Measurements from ENCODE around the gene ZNF683.
A peak's percentile ranks its signal among the peaks of the same experiment; 100 is the strongest.

The ZNF683 gene

DNA sequence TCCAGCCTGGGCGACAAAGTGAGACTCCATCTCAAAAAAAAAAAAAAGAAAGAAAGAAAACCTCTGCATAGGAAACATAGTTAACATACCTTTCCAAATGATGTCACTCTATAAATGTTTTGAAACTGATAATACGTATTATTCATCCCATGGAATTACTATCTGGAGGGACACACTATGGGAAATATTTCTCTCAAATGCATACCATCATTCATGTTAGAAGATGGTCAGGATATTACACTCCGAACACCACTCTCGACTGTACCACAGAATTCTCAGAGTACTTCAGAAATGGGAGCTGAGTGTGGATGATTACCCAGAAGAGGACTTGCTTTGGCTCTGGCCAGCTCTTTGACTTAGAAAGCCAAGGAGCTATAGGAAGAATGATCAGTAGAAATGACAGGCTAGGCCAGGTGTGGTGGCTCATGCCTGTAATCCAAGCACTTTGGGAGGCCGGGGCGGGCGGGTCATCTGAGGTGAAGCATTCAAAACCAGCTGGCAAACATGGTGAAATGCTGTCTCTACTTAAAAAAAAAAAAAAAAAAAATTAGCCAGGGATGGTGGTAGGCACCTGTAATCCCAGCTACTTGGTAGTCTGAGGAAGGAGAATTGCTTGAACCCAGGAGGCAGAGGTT, 32.8 kb upstream of the ZNF683 start:
- no peak for TF ChIP-seq ZNF221 (tag by site-specific recombination; IDR thresholded peaks at IDR 0.05; ENCODE audit: borderline replicate concordance)
- TF ChIP-seq, protein P1, sequence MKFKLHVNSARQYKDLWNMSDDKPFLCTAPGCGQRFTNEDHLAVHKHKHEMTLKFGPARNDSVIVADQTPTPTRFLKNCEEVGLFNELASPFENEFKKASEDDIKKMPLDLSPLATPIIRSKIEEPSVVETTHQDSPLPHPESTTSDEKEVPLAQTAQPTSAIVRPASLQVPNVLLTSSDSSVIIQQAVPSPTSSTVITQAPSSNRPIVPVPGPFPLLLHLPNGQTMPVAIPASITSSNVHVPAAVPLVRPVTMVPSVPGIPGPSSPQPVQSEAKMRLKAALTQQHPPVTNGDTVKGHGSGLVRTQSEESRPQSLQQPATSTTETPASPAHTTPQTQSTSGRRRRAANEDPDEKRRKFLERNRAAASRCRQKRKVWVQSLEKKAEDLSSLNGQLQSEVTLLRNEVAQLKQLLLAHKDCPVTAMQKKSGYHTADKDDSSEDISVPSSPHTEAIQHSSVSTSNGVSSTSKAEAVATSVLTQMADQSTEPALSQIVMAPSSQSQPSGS (tag by site-specific recombination; IDR thresholded peaks at IDR 0.05; ENCODE audit: low read depth): peak; percentile 49; the same call in 1 of the 2 replicates
- no peaks in the 10 kb centered on the region for H3K4me1 ChIP-seq (ENCODE audit: control insufficient read depth, insufficient read depth, low read length)
- CTCF ChIA-PET: interaction anchor here (0.7 to 4.8 kb wide), 7 partner anchors 10 to 364 kb away, joined by 3 to 39 read pairs (median 5); no protein-coding TSS in a partner anchor
- H3K4me3 ChIP-seq (ENCODE audit: low read depth, low read length): no peak overlapping the region
- no peaks in the 10 kb centered on the region for H3K36me3 ChIP-seq (ENCODE audit: control insufficient read depth in 2 of 2, insufficient read depth in 1 of 2, low read length in 2 of 2)
- no peak overlapping the region for H3K27ac ChIP-seq (ENCODE audit: extremely low read depth, low read depth, low read length)
- POLR2A ChIA-PET: interaction anchor here (0.6 to 1.3 kb wide), 3 partner anchors 27 to 241 kb away, joined by 3 to 6 read pairs (median 6); partner anchors contain the start of genes CEP85 and DHDDS
- H3K9me3 ChIP-seq (ENCODE audit: control insufficient read depth, insufficient read depth, low read depth, low read length): no peaks in the 10 kb centered on the region

DNA sequence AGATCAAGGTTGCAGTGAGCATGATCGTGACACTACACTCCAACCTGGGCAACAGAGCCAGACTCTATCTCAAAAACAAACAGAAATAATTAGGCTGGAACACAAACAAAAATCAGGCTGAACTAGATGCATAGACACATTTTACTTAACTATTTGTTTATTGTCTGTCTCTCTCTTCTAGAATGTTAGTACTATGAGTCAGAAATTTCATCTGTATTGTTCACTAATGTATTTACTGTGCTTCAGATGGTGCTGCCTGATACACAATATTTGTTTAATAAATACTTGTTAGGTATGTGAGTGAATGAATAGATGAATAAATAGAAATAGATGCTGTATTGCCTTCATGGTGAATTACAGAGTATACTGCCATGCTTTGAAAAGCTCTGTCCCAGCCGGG, 32.1 kb upstream of the ZNF683 start:
- no peaks in the 10 kb centered on the region for H3K9me3 ChIP-seq (ENCODE audit: control insufficient read depth, insufficient read depth, low read depth, low read length)
- TF ChIP-seq, protein P2, sequence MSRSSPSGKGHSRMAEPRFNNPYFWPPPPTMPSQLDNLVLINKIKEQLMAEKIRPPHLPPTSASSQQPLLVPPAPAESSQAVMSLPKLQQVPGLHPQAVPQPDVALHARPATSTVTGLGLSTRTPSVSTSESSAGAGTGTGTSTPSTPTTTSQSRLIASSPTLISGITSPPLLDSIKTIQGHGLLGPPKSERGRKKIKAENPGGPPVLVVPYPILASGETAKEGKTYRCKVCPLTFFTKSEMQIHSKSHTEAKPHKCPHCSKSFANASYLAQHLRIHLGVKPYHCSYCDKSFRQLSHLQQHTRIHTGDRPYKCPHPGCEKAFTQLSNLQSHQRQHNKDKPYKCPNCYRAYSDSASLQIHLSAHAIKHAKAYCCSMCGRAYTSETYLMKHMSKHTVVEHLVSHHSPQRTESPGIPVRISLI (tag by site-specific recombination; IDR thresholded peaks at IDR 0.05): no peak
- TF ChIP-seq SP3 (tag by site-specific recombination; IDR thresholded peaks at IDR 0.05): no peak
- no peak for TF ChIP-seq ZNF707 (tag by site-specific recombination; IDR thresholded peaks at IDR 0.05)
- TF ChIP-seq YY1 (tag by site-specific recombination; IDR thresholded peaks at IDR 0.05): no peak
- TF ChIP-seq KLF8 (tag by site-specific recombination; IDR thresholded peaks at IDR 0.05): no peak
- TF ChIP-seq ZNF624 (tag by site-specific recombination; IDR thresholded peaks at IDR 0.05): no peak
- no peak for TF ChIP-seq ZNF48 (tag by site-specific recombination; IDR thresholded peaks at IDR 0.05)
- TF ChIP-seq, protein P3, sequence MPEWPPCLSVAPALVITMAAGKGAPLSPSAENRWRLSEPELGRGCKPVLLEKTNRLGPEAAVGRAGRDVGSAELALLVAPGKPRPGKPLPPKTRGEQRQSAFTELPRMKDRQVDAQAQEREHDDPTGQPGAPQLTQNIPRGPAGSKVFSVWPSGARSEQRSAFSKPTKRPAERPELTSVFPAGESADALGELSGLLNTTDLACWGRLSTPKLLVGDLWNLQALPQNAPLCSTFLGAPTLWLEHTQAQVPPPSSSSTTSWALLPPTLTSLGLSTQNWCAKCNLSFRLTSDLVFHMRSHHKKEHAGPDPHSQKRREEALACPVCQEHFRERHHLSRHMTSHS (tag by site-specific recombination; IDR thresholded peaks at IDR 0.05): no peak
- TF ChIP-seq ZNF830 (tag by site-specific recombination; IDR thresholded peaks at IDR 0.05; ENCODE audit: low read depth): no peak
- H3K4me3 ChIP-seq (ENCODE audit: low read depth, low read length): no peak overlapping the region
- no peaks in the 10 kb centered on the region for H3K4me1 ChIP-seq (ENCODE audit: control insufficient read depth, insufficient read depth, low read length)
- ChIA-PET POLR2A (no interaction called here), CTCF (interaction anchor here (1.1 to 4.8 kb wide), 2 partner anchors 9 to 12 kb away, joined by 5 to 39 read pairs; no protein-coding TSS in a partner anchor)
- no peak overlapping the region for H3K27ac ChIP-seq (ENCODE audit: extremely low read depth, low read depth, low read length)
- H3K36me3 ChIP-seq (ENCODE audit: control insufficient read depth in 2 of 2, insufficient read depth in 1 of 2, low read length in 2 of 2): no peaks in the 10 kb centered on the region

DNA sequence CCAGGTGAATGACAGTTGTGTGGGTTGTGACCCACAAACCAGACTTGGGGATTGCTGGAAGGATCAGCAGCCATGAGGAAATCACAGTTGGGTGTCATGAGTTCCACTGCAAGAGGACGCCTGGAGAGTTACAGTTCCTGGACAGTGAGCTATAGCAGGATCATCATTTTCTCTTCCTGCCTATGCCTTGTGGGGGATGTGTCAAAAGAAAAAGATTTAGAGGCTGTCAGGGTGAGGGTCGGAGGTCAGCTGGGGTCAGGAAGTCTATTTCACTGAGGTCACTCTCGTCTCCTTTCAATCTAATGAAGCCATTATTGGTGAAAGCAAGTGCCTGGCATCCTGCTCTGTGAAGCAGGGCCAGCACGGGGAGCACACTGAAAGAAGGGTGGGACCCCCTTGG, 31.1 kb upstream of the ZNF683 start:
- H3K9me3 ChIP-seq (ENCODE audit: control insufficient read depth, insufficient read depth, low read depth, low read length): no peaks in the 10 kb centered on the region
- POLR2A ChIA-PET: no interaction called here
- CTCF ChIA-PET: interaction anchor here (0.9 to 1.0 kb wide), 2 partner anchors 8 to 13 kb away, joined by 3 to 8 read pairs; no protein-coding TSS in a partner anchor
- H3K27ac ChIP-seq (ENCODE audit: extremely low read depth, low read depth, low read length): no peak overlapping the region
- H3K4me3 ChIP-seq (ENCODE audit: low read depth, low read length): no peak overlapping the region
- no peaks in the 10 kb centered on the region for H3K4me1 ChIP-seq (ENCODE audit: control insufficient read depth, insufficient read depth, low read length)
- no peaks in the 10 kb centered on the region for H3K36me3 ChIP-seq (ENCODE audit: control insufficient read depth in 2 of 2, insufficient read depth in 1 of 2, low read length in 2 of 2)
- TF ChIP-seq, protein P4, sequence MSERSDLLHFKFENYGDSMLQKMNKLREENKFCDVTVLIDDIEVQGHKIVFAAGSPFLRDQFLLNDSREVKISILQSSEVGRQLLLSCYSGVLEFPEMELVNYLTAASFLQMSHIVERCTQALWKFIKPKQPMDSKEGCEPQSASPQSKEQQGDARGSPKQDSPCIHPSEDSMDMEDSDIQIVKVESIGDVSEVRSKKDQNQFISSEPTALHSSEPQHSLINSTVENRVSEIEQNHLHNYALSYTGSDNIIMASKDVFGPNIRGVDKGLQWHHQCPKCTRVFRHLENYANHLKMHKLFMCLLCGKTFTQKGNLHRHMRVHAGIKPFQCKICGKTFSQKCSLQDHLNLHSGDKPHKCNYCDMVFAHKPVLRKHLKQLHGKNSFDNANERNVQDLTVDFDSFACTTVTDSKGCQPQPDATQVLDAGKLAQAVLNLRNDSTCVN (tag by site-specific recombination; optimal IDR thresholded peaks at IDR 0.05): no peak
- TF ChIP-seq KLF16 (tag by site-specific recombination; IDR thresholded peaks at IDR 0.05): no peak
- TF ChIP-seq ZNF146 (tag by site-specific recombination; IDR thresholded peaks at IDR 0.05): no peak
- TF ChIP-seq REPIN1 (tag by site-specific recombination; IDR thresholded peaks at IDR 0.05; ENCODE audit: low read depth): no peak
- TF ChIP-seq ZNF549 (tag by site-specific recombination; IDR thresholded peaks at IDR 0.05): no peak
- TF ChIP-seq GLI2 (tag by site-specific recombination; IDR thresholded peaks at IDR 0.05; ENCODE audit: borderline replicate concordance, low read depth): no peak
- TF ChIP-seq, protein P5, sequence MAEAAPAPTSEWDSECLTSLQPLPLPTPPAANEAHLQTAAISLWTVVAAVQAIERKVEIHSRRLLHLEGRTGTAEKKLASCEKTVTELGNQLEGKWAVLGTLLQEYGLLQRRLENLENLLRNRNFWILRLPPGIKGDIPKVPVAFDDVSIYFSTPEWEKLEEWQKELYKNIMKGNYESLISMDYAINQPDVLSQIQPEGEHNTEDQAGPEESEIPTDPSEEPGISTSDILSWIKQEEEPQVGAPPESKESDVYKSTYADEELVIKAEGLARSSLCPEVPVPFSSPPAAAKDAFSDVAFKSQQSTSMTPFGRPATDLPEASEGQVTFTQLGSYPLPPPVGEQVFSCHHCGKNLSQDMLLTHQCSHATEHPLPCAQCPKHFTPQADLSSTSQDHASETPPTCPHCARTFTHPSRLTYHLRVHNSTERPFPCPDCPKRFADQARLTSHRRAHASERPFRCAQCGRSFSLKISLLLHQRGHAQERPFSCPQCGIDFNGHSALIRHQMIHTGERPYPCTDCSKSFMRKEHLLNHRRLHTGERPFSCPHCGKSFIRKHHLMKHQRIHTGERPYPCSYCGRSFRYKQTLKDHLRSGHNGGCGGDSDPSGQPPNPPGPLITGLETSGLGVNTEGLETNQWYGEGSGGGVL (tag by site-specific recombination; IDR thresholded peaks at IDR 0.05): no peak
- TF ChIP-seq, protein P6, sequence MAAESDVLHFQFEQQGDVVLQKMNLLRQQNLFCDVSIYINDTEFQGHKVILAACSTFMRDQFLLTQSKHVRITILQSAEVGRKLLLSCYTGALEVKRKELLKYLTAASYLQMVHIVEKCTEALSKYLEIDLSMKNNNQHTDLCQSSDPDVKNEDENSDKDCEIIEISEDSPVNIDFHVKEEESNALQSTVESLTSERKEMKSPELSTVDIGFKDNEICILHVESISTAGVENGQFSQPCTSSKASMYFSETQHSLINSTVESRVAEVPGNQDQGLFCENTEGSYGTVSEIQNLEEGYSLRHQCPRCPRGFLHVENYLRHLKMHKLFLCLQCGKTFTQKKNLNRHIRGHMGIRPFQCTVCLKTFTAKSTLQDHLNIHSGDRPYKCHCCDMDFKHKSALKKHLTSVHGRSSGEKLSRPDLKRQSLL (tag by site-specific recombination; IDR thresholded peaks at IDR 0.05): no peak
- TF ChIP-seq ZNF548 (tag by site-specific recombination; IDR thresholded peaks at IDR 0.05): no peak
- TF ChIP-seq EGR2 (tag by site-specific recombination; IDR thresholded peaks at IDR 0.05; ENCODE audit: low read depth): no peak
- TF ChIP-seq OSR2 (tag by site-specific recombination; IDR thresholded peaks at IDR 0.05): no peak
- TF ChIP-seq ZBTB17 (tag by site-specific recombination; IDR thresholded peaks at IDR 0.05): no peak
- TF ChIP-seq ZNF473 (tag by site-specific recombination; IDR thresholded peaks at IDR 0.05): no peak
